GM19328 (cell line): ENCODE results near the gene GNA14.

ENCODE experiments used
- ATAC-seq: cut with Tn5 transposase; IDR thresholded peaks from one replicate; pipeline ENCODE4 v1.9.1; 2021; ENCODE audit warnings: mild to moderate bottlenecking, moderate library complexity; ENCODE audit not compliant: unreplicated experiment

Gene GNA14

DNA sequence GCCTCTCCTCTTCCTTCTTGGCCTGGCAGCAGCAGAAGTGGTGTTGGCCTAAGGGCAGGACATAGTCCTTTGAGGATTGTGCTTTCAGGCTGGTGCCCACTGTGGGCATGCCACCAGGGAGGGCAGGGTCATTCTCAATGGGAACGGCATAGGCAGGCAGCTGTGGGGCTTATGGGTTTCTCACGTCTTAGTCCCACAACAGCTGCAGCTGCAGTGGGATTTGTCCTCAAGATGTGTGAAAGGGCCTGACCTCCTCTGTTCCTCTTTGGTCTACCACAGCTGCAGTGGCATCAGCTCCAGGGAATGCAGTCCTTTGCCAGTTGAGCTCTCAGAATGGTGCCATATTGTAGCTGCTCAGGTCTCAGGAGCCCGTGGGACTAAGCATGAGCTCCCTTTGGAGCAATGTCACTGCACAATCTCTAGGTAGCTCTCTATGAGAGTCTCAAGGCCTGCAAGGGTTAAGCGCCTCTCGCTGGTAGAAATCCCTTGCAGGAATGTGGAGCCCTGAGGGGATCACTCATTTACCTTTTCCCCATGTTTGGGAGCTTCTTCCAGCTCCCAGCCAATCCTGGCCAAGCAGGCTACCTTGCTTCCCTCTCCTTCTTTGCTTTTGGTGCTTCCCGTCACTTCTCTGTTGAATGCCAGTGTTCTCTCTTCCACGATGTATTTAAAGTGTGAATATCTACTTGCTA, 104.8 kb downstream of the GNA14 start:
- ATAC-seq, result no peak

DNA sequence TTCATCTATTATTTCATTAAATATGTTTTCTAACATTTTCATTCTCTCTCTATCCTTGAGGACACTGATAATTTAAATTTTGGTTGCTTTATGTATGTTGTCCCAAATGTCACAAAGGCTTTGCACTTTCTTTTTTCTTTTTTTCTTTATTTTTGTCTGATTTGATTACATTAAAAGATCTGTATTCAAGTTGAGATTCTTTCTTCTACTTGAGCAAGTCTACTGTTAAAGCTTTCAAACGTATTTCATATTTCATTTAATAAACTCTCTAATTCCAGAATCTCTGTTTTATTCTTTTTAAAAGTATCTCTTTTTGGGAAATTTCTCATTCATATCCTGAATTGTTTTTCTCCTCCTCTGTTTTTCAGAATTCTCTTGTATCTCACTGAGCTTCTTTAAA, 106.5 kb downstream of the GNA14 start:
- ATAC-seq, result no peak

DNA sequence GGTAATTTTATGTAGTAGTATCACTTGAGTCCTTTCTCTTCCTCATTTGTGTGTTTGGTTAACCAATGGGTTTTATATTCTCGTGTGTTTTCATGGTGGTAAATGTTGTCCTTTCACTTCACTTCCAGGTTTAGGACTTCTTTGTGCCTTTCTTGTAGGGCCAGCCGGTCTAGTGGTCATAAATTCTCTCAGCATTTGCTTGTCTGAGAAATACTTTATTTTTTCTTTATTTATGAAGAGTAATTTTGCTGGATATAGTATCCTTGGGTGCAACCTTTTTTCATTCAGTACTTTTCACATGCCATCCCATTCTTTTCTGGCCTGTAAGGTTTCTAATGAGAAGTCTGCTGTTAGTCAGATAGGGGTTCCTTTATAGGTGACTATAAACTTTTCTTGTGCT, 107.1 kb downstream of the GNA14 start:
- ATAC-seq, result no peak

DNA sequence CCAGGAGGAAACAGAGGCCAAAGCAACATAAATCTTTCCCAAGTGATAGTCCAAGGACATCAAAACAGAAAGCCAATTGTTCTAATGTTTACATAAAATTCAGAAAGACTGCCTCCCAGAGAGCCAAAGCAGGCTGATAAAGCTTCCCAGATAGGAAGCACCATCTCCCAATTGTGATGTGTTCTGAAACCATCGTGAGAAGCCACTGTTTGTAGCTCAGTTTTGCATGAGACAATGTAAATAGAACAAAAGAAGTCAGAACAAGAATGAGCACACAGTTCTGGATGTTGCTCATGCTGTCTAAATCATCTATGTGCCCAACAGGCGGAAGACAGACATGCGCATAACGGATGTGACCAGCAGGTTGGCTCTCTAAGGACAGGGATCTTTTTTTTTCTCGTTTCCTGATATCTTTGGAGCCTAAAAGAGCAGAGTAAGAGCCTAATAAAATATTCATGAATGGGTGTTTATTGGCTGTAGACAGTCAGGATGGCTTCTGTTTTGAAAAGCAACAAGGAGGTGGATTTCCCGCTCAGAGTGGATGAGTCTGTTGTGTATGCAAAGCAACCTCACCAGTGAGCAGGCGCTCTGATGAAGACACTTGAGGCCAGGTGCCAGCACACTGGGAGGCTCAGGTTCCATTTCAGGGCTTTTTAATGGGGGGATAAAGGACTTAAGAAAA, 113.6 kb downstream of the GNA14 start:
- ATAC-seq, result no peak

DNA sequence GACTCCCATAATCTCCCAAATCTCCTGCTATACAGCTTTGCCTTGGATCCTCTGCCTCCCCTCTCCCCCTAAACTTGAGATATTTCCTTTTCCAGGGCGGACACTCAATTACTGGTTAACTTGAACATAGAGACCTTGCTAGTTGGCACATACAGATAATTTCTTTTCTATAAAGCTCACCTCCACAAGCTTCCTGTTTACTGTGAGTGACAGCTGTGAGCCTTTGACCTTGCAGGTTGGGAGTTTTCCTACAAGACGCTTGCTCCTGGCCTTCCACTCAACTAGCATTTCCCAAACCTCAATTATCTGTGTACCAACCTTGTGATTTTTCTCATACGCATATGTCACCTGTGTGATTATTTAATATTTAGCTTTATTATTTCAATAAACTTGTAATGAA, 114.5 kb downstream of the GNA14 start:
- ATAC-seq, result no peak

DNA sequence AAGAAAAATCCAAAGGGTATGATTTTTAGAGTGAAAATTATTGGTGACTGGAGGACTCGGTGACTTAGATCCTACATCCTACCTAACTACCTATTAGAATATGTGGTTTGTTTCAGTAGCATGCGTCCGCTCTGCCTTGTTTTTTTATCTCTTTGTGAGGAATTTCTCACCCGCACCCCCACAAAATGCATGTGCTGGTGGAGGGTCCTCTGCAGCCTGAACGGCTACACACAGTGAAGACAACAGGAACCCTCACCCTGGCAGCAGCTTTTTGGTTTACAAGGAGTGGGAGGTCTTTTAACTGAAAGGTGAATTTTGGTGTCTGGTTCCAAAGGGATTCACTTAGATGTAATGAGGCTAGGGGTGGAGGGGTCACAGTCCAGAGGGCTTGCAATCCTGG, 115.5 kb downstream of the GNA14 start:
- ATAC-seq, result no peak

DNA sequence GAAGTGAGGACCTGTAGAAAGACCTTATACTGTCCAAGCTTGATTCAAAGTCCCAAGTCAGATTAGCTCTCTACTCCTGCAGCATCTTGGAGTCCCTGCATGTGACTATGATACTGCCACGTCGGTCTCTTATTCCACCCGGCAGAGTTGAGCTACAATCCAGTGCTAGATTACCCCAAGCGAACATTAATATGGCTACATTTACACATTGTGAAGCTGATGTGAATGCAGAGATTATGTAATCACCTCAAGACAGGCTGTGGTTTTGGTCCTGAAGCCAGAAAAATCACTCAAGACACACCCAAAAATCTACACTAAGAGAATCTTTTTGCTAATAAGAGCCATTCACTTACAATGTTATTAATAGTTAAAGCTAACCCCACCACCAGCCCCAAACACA, 116.7 kb downstream of the GNA14 start:
- no peak for ATAC-seq

DNA sequence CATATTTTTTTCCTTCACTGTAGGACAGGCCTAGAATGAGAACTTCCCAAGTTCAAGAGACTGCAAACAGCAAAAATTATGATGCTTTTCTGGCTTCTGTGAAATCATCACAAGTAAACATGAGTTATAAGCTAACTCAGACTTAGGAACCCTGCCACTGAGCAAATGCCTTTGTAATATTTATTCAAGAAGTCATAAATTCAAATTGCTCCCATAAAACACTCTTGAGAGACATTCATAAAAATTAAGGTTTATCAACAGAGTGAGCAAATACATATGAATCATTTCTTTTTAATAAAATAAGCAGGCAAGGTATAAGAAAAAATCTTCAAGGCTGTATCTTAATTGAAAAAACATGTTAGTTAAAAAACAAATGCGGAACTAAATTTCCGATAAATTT, 124.2 kb downstream of the GNA14 start:
- ATAC-seq, result no peak

DNA sequence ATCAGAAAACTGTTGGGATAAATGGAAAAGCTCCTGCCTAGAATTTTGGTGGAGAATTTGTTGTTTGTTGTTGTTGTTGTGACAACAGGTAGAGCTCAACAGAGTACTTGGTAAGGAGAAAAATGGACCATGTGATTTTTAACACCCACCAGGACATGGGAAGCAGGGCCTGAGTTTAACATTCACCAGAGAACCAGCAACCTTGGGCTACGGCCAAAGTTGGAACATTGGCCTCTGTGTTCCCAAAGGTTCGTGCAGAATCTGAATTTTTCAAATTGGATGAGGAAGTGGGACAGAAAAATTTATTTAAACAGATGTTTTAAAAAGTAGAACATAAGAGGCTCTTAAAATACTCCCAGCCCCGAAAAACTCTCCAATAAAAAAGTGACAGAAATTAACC, 127.0 kb downstream of the GNA14 start:
- no peak for ATAC-seq

DNA sequence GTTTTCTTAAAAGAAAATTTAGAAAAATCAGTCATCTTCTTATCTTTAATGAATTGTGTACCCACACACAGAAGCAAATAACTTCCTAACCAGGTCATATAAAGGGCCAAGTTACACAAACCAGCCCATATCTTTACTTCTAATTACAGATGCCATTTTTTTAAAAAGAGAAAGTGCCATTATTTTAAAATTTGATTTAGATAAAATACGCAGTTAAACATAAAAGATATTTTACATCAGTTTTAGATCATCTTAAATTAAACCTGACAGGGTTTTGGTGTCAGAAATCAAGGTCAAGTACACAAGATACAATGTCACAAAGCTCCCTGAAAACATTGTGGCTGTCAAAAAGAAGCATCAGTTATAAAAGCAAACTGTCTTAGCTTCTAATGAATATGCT, 129.4 kb downstream of the GNA14 start:
- ATAC-seq, result no peak

DNA sequence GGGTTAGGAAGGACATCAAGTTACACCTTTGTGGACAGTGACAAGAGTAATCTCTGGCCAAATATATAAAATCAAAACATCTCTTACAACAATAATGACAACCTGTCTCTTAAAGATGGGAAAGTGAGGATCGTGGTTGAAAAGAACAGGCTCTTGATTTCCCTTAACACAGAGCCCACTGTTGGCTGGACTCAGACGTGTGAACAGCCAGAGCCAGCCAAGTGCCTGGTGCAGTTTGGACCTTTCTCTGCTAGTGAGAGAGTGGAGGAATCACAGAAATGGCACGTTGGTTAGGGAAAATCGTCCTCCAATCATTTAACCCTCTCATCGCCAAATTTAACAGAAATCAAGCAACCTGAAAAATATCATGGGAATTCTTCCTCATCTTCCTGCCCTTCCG, 131.3 kb downstream of the GNA14 start:
- ATAC-seq, result no peak

DNA sequence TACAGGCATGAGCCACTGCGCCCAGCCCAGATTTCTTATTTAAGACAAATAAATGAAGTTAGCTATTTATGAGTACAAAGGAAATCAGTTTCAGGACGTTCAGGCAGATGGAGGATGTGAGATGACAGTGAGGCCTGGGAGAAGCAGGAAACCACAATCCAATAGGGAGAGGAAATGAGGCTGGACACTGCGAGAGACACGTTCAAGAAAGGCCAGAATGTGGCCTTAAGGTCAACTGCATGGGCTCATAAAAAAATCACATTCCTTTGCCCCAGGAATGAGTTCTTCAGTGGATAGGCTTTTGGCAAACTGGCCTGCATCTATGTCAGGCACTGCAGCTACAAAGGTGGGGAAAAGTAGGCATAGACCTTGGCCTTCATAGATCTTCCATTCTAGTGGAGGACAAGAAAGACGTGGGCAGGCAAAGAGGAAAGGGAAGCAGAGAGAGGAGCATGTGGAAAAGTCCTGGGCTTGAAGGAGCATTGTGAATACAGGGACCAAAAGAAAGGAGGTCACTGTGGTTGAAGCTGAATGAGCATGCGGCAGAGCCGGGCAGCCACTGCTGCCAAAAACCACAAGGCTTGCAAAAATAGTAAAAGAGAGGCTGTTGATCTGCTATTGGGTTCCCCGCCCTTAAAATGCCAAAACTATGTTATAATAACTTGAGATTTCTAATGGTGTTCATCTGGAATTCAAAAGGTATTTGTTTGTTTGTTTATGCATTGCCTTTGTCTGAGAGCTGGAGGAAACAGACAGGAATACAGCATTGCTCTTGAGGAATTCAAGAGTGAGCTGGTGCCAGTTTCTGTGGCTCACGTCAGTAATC, 133.0 kb downstream of the GNA14 start:
- no peak for ATAC-seq

DNA sequence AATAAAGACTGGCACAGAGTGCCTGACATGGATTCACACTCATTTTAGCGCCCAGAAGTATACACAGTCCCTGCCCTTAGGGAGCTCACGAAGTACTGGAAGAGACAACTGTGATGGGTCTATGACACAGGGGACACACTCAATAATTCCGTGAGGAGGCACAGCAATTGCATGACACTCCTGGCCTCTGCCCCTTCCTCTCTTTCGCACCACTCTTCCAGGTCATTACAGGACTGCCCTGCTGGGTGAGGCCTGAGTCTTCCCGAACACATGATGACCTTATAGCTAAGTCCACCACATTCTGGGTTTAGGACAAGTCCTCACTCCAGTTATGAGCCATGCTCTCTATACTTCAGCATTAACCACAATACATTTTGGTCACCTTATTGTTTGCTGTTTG, 134.7 kb downstream of the GNA14 start:
- no peak for ATAC-seq

DNA sequence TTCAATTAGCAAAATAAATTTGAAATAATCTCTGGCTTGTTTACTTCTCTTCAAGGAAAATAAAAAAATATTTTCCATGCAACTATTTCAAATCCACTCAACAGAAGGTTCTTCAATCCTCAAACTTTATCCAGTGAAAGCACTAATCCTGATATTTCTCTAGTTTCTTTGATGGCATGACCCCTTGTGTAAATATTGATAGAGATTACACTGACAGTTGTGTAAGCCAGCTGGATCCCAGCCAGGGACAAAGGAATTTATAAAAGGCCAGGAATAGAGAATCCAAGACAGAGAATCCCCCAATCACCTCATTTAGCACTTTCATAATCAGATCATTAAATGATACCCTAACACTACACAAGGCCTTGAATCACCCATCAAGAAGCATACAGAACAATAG, 135.2 kb downstream of the GNA14 start:
- no peak for ATAC-seq

DNA sequence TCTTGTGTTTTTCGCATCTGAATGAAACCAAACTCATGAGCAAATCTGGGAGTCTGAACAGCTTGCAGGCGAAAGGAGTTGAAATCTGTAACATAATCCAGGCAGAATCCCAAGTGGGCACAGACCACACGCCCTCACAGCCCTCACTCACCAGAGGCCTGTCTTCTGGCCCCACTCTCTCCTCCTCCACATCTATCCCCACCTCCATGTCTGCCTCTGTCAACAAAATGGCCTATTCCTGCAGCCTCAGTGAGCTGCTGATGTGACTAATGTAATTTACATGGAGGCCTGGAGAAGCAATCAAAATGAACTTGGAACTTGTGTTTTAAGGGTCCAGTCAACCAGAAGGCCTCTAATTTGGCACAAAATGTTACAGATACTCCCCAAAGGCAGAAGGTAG, 136.6 kb downstream of the GNA14 start:
- no peak for ATAC-seq

DNA sequence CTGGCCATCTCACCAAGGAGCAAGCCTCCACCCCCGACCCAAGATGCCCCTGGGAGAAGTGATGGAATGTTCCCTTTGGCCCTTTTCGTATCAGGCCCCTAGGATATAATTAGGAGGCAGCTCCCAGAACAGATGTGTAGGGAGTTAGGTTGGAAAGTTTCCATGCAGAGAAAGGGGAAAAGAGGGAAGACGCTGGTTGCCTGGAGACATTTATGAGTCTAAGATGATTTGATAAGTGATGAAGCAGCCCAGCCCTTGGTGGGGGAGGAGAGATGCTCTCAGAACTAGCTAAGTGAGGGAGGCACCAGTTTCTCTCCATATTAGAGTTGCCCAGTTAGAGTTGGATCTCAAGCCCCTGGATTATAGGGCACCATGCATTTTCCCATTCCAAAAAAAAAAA, 137.5 kb downstream of the GNA14 start:
- no peak for ATAC-seq

DNA sequence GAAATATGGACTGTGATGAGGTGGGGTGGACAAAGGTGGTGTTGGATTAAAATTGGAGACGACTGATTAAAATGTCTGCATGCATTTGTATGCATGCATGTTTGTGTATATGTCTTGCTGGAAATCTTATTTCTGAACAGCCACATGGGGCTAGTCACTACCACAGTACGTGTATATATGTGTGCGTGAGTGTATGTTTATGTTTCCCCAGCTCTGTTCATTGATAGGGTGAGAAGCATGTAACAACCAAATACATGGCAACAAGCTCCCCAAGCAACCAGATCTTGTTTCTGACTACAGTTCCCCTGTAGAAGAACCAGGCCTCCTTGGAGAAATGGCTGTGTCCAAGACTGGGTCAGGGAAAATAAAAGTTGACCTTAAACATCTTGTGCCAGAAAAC, 139.7 kb downstream of the GNA14 start:
- no peak for ATAC-seq

DNA sequence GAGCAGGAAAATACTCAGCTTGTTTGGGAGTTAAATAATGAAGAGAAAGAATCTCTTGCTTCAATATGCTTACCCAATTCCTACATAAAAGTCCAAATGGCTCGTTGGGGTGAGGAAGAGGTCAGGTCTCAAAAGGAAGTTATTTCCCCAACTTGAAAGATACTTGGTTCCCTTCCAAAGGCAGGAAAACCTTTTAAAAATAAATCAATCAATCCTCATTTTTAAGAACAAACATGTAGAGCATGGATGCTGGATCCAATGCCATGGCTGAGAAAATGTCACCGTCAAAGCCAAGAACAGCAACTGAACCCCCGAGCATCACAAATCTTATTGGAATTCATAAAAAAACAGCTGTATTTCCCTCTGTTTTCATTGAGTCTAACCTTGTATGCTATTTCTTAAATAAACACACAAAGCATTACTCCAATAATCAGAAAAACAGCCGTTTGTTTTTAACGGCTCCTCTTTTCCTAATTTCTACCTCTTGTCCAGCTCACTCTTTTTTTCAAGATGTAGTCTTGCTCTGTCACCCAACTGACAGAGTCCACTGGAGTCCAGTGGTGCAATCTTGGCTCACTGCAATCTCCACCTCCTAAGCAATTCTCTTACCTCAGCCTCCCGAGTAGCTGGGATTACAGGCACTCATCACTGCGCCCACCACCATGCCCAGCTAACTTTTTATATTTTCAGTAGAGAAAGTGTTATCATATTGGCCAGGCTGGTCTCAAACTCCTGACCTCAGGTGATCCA, 140.7 kb downstream of the GNA14 start:
- ATAC-seq, result no peak

DNA sequence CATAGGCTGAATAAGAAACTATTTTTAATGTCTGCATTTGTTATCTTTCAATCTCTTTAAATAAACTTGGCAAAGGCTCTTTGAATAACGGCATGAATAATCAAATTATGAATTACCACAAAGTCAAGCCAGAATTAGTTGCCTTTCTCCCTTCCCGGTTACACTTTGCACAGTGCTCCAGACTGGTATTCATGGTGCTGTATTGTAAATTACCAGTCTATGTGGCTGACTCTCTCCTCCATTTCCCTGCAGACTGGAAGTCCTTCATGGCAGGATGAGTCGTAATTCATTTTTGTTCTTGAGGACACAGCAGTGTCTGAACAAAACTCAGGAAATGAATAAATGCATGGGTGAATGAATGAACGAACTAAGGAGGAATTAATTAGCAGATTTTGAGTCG, 142.9 kb downstream of the GNA14 start:
- no peak for ATAC-seq

DNA sequence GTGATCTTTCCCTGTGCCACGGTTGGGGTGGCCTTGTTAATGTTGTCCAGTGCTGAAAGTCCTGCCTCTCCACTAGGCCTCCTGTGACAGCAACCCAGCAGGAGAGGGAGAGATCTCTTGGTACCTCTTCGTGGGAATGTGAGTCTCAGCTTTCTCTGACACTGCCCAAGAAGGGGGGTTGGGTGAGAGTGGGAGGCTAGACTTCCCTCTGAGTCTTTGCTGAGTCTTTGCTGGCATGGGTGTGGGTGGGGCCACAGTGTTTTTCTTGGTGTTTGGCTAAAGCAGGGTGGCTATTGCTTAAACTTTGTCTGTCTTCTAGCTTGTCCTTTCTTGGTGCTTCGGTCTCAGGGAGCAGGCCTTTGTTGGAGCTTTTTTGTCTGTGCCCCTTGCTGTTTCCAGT, 145.6 kb downstream of the GNA14 start:
- no peak for ATAC-seq

DNA sequence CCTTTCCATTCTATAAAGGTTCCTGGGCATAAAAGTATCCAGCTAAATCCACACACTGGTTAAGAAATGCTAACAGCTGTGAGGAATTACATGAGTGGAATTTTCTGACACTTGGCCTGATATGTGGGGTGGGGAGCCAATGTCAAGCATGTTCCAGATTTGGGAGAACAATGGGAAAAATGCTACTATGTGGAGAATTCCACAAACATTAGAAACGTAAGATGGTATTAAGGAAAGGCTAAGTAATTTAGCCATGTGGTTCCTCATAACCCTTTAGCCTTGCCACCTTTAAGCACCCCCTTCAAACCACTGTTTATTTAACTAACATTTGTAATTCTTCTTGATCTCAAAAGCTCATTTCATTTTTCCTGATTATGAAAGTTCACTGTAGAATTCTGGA, 149.2 kb downstream of the GNA14 start:
- no peak for ATAC-seq
